ENCODE data around the gene RNF141. TPM values are rescaled to one million over a fixed set of nuclear protein-coding genes. Genes with fewer than 3 reads are reported as not detected.

The RNF141 gene
- total RNA-seq, 1 donor from 2014 or later, result 10.9 TPM

DNA sequence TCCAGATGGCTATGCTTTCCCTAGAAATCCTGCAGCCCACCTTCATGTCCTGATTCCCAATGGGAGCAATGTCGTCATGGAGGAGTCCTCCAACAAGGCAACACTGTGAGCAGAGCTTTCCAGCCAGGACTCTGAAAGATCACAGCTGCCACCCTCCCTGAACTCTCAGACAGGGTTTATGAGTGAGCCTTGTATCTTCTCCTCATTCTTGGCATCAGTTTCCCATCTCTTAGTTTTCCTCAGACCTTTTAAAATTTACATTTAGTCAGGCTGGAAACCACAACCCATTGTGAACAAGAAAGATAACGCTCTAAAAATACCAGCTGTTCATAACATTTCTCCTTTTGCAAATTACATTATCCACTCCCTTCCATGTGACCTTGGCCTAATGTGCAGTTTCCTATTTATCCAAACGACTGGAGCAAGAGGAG is 43.1 kb upstream of the RNF141 start:
- Histone ChIP-seq H3K4me3 (no peak overlapping the region), H3K4me1 (peaks cover 6 to 55% of the 10 kb centered on the region in 2 donors), H3K27me3 (no peaks in the 10 kb centered on the region), H3K36me3 (peaks cover 34 to 76% of the 10 kb centered on the region in 2 donors), H3K9me3 (no peaks in the 10 kb centered on the region), H3K27ac (peak overlapping the region; percentile 94)
- TF ChIP-seq, protein P1, sequence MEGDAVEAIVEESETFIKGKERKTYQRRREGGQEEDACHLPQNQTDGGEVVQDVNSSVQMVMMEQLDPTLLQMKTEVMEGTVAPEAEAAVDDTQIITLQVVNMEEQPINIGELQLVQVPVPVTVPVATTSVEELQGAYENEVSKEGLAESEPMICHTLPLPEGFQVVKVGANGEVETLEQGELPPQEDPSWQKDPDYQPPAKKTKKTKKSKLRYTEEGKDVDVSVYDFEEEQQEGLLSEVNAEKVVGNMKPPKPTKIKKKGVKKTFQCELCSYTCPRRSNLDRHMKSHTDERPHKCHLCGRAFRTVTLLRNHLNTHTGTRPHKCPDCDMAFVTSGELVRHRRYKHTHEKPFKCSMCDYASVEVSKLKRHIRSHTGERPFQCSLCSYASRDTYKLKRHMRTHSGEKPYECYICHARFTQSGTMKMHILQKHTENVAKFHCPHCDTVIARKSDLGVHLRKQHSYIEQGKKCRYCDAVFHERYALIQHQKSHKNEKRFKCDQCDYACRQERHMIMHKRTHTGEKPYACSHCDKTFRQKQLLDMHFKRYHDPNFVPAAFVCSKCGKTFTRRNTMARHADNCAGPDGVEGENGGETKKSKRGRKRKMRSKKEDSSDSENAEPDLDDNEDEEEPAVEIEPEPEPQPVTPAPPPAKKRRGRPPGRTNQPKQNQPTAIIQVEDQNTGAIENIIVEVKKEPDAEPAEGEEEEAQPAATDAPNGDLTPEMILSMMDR (IDR thresholded peaks at IDR 0.05), result no peak
- DNase-seq (ENCODE audit: low spot score in 2 of 2), result peak in 1 of 2 donors; percentile 55
- intact Hi-C loops (cut with DNase I), result loop anchor here (1.0 kb wide), 1 partner anchor 12 kb away; no protein-coding TSS in a partner anchor

DNA sequence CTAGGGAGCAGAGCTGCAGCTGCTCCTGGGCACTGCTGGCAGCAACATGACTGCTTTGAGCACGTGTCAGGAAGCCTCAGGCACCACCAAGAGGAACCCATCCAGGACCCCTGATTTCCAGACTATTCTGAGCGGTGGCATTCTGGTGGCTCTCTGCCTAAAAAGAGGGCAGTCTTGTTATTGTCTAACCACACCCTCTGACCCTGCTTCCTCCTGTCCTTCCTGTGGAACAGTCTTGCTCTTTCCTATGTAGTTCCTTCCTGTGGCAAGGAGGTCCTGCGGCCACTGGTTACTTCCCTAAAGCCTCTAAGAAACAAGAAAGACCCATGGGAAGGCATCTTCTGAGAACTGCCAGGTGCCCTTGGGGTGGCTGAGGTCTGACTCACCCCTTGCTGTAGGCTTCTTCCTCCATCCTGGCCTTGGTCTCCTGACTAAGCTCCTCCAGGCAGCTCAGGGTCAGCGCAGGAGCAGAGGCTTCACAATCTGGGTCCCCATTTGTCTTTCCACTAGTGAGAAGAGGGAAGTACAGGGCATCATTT is 40.6 kb upstream of the RNF141 start:
- no peaks in the 10 kb centered on the region for H3K9me3 ChIP-seq
- intact Hi-C loops (cut with DNase I), result no loop called here
- peaks cover 0 to 41% of the 10 kb centered on the region in 2 donors for H3K4me1 ChIP-seq
- peak; percentile 52 to 66 for DNase-seq (ENCODE audit: low spot score in 2 of 2)
- H3K27me3 ChIP-seq, result no peaks in the 10 kb centered on the region
- H3K36me3 ChIP-seq, result peaks cover 56 to 85% of the 10 kb centered on the region in 2 donors
- TF ChIP-seq, protein P1 (IDR thresholded peaks at IDR 0.05), result no peak
- no peak overlapping the region for H3K4me3 ChIP-seq
- peak overlapping the region; percentile 94 for H3K27ac ChIP-seq

DNA sequence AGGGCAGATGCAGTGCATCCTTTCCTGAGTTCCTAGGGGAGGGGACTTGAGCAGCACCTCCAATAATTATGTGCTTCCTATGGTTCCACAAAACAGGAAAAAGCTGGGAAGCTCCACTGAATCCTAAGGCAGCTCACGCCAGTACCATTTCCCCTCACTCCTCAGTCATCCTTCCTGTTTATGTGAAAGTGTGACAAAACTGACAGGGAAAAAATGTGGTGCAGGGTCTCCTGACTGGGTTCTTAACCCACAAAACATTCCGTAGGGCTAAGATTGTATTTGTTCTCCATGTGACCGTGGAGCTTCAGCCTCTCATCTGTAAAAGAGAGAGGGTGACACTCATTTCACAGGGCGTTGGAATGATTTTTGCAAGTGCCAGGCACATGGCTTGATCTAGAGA is 39.6 kb upstream of the RNF141 start:
- H3K4me1 ChIP-seq, result peaks cover 0 to 32% of the 10 kb centered on the region in 2 donors
- H3K4me3 ChIP-seq, result no peak overlapping the region
- intact Hi-C loops (cut with DNase I), result no loop called here
- no peaks in the 10 kb centered on the region for H3K9me3 ChIP-seq
- peaks cover 65 to 90% of the 10 kb centered on the region in 2 donors for H3K36me3 ChIP-seq
- no peaks in the 10 kb centered on the region for H3K27me3 ChIP-seq
- DNase-seq (ENCODE audit: low spot score in 2 of 2), result no peak
- peak overlapping the region; percentile 94 for H3K27ac ChIP-seq
- TF ChIP-seq, protein P1 (IDR thresholded peaks at IDR 0.05), result no peak

DNA sequence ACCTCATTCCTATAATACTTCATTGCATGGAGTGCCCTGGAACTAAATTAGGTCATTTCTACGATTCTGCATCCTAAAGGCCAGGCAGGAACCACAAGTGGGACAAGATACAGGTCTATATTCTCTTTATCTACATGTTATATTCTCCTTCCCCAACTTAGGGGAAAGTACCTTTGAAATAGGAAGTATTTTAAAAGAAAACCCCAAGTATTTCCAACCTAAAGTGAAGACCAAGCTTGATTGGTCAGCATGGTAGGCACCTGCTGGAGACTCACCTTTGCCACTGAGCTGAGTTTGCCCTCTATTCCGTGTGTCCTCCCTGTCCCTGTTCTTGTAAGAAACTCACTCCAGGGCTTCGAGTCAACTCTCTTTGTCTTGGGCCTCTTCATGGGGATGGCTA is 38.7 kb upstream of the RNF141 start:
- TF ChIP-seq, protein P1 (IDR thresholded peaks at IDR 0.05), result no peak
- H3K4me1 ChIP-seq, result peaks cover 0 to 24% of the 10 kb centered on the region in 2 donors
- peak overlapping the region; percentile 94 for H3K27ac ChIP-seq
- peaks cover 70 to 96% of the 10 kb centered on the region in 2 donors for H3K36me3 ChIP-seq
- H3K9me3 ChIP-seq, result no peaks in the 10 kb centered on the region
- no peak for DNase-seq (ENCODE audit: low spot score in 2 of 2)
- H3K27me3 ChIP-seq, result no peaks in the 10 kb centered on the region
- H3K4me3 ChIP-seq, result no peak overlapping the region
- intact Hi-C loops (cut with DNase I), result no loop called here

DNA sequence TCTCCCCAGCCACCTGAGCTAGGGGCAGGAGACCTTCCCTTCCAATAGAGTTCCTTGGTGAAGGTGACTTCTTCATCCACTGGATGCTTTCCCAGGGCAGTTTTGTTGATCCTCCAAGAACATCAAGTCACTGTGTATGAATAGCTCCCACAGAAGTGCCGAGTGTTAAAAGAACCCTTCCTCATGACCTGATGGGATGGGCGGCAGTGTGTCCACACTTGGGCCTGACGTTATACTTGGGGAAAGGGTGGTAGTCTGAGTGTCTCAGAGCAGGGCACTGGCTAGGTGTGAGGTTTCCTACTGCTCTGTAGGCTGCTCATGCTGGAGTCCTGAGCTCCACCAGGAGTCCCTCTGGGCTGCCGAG is 35.0 kb upstream of the RNF141 start:
- no peaks in the 10 kb centered on the region for H3K9me3 ChIP-seq
- intact Hi-C loops (cut with DNase I), result no loop called here
- peaks cover 58 to 81% of the 10 kb centered on the region in 2 donors for H3K36me3 ChIP-seq
- TF ChIP-seq, protein P1 (IDR thresholded peaks at IDR 0.05), result no peak
- H3K4me1 ChIP-seq, result peaks cover 8 to 21% of the 10 kb centered on the region in 2 donors
- H3K4me3 ChIP-seq, result no peak overlapping the region
- H3K27me3 ChIP-seq, result no peaks in the 10 kb centered on the region
- DNase-seq (ENCODE audit: low spot score in 2 of 2), result no peak
- H3K27ac ChIP-seq, result peak overlapping the region; percentile 78 to 94

All from ascending aorta (tissue), 2 donors.